ENCODE results near the gene AKR1B15.

AKR1B15 gene

DNA sequence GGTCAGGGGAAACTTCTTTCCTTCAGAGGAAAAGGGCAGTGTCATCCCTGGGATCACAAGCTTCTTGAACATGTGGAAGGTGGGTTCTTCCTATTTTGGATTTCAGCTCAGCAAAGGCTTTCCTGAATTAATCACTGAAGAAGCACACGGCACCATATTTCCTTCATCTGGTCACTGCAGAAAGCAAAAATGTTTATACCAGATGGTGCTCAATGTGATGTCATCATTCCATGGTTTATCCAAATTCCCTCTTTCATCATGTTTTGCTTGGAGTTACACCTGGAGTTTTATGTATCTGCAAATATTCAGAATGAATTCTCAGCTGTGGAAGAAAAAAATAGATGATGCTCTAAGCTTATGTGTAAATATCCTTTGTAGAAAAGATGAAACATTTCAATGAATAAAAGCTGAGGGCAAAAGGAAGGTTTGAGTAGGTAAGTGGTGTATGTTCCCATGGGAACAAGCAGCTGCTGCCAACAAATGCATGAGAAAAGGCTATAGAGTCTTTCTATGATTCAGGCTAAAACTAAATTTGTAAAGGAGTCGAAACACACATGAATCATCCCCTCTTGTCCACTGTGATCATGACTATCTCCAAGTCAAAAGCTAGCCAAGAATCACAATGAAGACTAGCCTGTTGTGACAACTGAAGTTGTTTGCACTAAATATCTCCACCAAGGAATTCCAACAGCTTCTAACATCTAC lies 70.9 kb downstream of the AKR1B15 start:
- no peak for DNase-seq

GRCh38 chr7:134622303-134622995 lies 73.5 kb downstream of the AKR1B15 start:
- no peak for DNase-seq

- DNase-seq: no peak
Observed at GRCh38 chr7:134623193-134623592, 74.3 kb downstream of the AKR1B15 start.

DNA sequence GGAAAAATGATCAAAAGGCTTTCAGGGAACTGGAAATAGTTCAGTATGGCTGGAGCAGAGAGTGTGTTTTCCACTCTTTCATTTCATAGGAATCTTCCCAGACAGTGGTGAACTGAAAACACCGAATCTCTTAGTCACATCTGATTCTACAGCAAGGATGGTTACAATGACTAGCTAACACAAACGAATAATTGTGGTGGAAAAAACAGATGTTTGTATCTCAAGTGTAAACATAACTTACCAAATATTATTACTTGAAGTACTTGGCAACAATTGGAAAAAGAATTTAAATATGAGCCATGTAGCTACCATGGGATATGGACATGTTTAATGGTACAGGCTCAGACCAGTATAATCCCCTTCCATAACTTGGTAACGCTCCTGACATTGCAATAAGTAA lies 76.6 kb downstream of the AKR1B15 start:
- DNase-seq: no peak

GRCh38 chr7:134627109-134627774 lies 78.3 kb downstream of the AKR1B15 start:
- DNase-seq: no peak

DNA sequence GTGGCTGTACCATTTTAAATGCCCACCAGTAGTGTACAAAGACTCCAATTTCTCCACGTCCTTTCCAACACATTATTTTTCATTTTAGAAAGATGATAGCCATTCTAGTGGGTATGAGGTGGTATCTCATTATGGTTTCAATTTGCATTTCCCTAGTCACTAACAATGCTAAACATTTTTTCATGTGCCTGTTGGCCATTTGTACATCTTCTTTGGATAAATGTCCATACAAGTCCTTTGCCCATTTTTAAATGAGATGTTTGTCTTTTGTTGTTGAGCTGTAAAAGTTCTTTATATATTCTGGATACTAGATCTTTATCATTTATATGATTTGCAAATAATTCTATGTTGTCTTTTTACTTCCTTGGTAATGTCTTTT lies 78.9 kb downstream of the AKR1B15 start:
- no peak for DNase-seq

GRCh38 chr7:134629445-134629844 lies 80.5 kb downstream of the AKR1B15 start:
- DNase-seq: no peak
